Measurements from ENCODE around the gene CD22.

GRCh38 chr19:35340431-35340830 is 11.4 kb downstream of the CD22 start:
- TF ChIP-seq CTCF (IDR thresholded peaks at IDR 0.05) (no peak), POLR2A (IDR thresholded peaks at IDR 0.05) (no peak), POLR2AphosphoS5 (IDR thresholded peaks at IDR 0.05) (no peak), EP300 (IDR thresholded peaks at IDR 0.05) (no peak)

All from suprapubic skin (tissue), 4 donors.